HG03280 (cell line): ENCODE data around the gene GMNC.
"Not testable (repeated sequence)": the region's sequence is repeated elsewhere in the genome, so short reads cannot be mapped to it uniquely, and the experiment has no call there.

ENCODE experiments used
- ATAC-seq: cut with Tn5 transposase; IDR thresholded peaks from one replicate; pipeline ENCODE4 v1.9.1; 2021; ENCODE audit warnings: mild to moderate bottlenecking, moderate library complexity; ENCODE audit not compliant: unreplicated experiment

Gene GMNC

DNA sequence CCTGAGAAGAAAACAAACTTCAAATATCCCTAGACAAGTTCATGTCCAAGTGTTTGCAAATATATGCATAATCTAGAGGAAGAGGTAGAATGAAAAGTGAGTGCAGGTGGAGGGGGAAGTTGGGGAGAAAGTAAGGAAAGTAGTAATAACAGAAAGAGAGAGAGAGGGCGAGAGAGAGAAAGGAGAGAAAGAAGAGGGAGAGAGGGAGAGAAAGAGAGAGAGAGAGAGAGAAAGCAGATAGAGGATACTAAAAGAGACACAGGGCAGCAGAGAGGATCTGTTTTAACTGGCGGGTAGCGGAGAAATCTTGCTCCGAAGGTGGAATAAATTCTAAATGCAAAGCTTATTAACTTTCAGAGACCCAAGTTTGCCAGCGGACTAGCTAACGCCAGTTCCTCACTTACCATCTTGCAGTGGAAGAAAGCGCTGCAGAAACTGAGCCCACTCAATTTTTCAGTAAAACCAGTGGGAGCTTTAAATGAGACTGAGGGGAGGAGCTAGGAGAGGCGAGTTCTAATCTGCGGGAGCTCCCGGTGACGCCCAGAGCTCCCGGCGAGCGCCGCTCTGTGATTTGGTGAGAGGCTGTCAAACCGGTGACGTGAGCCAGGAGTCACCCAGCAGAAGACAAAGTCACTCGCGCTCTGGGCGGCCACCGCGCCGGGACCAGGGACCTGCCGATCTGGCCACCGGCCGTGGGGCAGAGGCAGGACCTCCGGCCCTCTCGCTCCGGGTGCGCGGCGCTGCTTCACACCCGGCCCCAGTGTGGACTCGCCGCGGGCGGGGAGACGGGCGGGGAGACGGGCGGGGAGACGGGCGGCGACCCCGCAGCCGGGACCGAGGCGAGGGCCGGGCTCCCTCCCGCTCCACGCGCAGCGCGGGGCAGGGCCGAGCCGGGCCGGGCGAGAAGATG is at the start of gene GMNC:
GMNC (minus strand) TSS at position 486 of the 910 bp plus-strand sequence; CDS start at position 407, 79 bp downstream.
- peak; percentile 90 for ATAC-seq

GRCh38 chr3:190911382-190911781 is 48.9 kb upstream of the GMNC start:
- ATAC-seq = no peak

DNA sequence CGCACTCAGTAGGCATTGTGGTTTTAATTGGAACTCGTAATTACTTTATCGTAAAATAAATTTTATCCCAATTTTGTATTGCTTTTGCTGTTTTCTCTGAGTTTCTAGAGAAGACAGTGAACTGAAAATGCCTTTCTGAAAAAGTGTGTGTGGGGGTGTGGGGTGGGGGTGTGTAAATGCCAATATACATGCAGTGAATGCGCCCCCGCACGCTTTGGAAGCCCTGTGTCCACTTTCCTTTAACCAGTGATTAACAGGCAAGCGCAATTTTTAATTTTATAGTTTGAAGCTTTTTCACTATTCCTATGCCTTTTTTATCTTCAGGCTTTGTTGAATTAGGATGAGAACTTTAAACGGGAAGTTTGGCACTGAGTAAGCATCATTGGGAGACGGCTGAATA is 47.4 kb upstream of the GMNC start:
- ATAC-seq = no peak

GRCh38 chr3:190903156-190903555 is 40.7 kb upstream of the GMNC start:
- ATAC-seq = no peak

DNA sequence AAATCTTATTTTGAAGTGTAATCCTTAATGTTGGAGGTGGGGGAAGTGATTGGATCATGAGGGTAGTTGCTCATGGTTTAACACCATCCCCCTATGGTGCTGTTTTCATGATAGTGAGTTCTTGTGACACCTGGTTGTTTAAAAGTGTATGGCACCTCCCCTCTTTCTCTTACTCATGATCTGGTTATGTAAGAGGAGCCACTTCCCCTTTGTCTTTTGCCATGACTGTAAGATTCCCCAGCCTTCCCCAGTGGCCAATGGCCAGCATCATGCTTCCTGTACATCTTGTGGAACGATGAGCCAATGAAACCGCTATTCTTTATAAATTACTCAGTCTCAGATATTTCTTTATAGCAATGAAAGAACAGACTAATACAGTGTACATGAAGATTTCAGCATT is 39.8 kb upstream of the GMNC start:
- no peak for ATAC-seq

DNA sequence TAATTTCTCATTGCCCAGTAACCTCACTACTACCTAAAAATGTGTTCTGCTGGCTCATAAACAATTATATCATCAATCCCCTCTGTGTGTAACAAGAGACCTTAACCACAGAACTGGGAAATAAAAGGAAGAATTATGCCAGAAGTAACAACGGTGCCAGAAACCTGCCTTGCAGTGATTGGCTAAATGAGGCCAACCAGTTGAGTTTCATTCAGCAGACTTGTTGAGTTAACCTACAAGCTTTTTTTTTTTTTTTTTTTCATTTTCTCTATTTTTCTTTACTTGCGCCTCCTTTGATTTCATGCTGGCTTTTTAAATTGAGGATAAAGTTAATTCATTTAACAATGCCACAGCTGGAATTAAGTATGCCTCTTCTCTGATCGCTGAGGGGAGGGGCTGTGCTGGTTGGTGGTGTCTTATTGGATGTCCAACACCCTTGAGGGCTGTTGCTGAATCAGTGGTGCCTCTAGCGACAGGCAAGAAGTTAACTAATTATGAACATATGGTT is 30.0 kb upstream of the GMNC start:
- ATAC-seq = no peak

DNA sequence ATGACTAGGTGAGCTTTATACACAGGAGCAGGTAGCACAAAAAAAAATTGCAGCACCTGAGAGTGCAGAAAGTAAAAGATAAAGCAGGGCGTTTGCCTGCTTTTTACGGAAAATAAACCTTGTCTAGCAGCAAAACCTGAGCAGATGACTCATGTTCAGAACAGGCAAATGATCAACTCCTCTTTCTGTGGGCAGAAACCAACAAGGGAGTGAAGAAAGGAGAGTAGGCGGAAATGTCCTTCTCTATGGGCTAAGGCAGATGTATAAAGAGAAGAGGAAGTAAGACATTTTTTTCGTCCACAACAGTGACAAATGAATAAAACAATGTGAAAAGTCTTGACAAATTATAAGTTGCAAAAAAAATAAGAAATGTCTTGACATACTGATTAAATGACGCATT is 24.5 kb upstream of the GMNC start:
- ATAC-seq = peak; percentile 68

- ATAC-seq = peak; percentile 78
Observed at GRCh38 chr3:190883973-190884832, 21.7 kb upstream of the GMNC start.

GRCh38 chr3:190883141-190883540 is 20.6 kb upstream of the GMNC start:
- ATAC-seq = no peak

GRCh38 chr3:190877925-190878324 is 15.4 kb upstream of the GMNC start:
- no peak for ATAC-seq

DNA sequence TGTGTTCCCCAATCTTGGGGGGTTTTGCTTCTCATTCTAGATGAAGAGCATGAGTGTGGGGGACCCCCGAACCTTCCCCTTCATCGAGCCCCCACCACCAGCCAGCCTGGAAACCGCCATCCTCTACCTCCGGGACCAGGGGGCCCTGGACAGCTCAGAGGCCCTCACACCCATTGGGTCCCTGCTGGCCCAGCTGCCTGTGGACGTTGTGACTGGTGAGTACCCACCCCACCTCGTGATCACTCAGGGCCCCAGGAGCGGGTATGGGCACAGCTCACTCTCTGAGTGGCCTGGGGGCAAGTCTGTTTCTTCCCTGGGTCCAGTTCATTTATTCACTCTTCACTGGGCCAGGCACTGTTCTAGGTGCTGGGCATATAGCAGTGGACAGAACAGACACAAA is 13.9 kb upstream of the GMNC start:
- not testable (repeated sequence) for ATAC-seq

GRCh38 chr3:190875061-190875460 is 12.6 kb upstream of the GMNC start:
- not testable (repeated sequence) for ATAC-seq

DNA sequence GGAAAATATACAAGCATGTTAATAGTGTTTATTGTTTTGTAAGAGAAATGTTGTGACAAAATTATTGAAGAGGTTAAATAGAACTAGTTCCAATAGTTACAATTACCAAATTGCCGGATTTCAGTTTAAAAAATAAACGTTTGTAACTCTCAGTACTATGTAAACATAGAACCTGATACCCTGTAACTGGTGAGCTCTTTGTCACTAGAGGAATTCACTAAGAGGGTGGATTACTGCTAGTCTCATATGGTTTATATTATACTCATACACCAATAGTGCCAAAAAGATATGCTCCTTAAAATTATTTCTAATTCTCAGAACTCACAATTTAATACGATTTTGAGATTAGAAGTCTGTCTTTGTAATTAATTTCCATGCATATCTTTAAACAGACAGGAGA is 7.6 kb upstream of the GMNC start:
- no peak for ATAC-seq

DNA sequence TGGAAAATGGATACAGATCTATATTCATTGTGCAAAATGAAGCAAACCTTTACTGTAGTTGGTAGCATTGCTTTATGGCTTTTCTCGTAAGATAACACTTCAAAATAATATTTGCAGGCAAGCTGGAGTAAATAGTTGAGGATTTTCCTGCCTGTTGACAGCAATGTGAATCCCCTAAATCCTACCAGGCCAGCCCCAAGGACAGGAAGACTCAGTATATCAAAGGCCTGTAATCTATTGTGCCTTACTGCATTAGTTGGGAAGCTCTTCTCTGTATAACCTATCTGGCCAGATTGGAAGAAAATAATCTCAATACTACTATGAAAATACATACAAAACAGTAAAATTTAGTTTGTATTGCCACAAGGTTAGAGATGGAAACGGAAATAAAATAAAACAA is 4.6 kb upstream of the GMNC start:
- no peak for ATAC-seq

- no peak for ATAC-seq
Observed at GRCh38 chr3:190865828-190866227, 3.3 kb upstream of the GMNC start.

- ATAC-seq = no peak
Observed at GRCh38 chr3:190865419-190865818, 2.9 kb upstream of the GMNC start.

DNA sequence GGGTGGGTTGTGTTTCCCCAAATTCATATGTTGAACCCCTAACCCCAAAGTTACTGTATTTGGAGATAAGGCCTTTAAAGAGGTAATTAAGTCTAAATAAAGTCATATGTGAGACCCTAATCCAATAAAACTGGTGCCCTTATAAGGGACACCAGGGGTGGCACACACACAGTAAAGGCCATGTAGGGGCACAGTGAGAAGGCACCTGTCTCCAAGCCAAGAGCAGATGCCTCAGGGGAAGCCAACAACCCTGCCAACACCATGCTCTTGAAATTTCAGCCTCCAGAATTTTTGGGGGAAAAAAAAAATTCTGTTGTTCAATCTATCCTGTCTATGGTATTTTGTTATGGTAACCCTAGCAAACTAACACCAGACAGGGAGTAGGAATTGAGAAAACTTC is 1.5 kb upstream of the GMNC start:
- ATAC-seq = no peak

DNA sequence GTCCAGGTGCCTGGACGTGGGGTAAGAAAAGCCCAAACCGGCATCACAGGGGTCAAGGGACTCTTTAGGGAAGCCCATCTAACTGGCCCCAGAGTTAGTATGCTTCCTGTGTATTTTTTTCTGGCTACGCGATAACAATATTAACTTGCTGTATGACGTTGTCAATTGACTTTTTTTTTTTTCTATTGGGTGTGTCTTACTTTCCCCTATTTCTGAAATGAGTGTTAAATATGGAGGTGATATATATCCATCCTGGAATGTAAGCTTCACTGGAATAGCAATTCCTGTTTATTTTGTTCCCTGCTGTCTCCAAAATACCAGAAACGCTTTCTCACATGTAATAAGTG is 598 bp upstream of the GMNC start:
- ATAC-seq = no peak

GRCh38 chr3:190860521-190860920 is 2.0 kb downstream of the GMNC start:
- no peak for ATAC-seq

GRCh38 chr3:190855151-190855550 is 7.3 kb downstream of the GMNC start:
- ATAC-seq = no peak

- no peak for ATAC-seq
Observed at GRCh38 chr3:190854062-190854461, 8.4 kb downstream of the GMNC start.

- no peak for ATAC-seq
Observed at GRCh38 chr3:190853464-190853863, 9.0 kb downstream of the GMNC start.
